GM12891 (cell line): ENCODE data around the gene KSR1.

Source experiments
- DNase-seq: peaks from one replicate; pipeline ENCODE4 v3.0.0; 2011; ENCODE audit warnings: low spot score; ENCODE audit not compliant: insufficient read length
- FAIRE-seq: peaks from 2 replicates; lab custom pipeline; 2011; peaks lifted over from hg19 to GRCh38; lab: Jason Lieb, UNC
- PAX5 ChIP-seq: IDR thresholded peaks from 2 replicates; pipeline ENCODE4 v1.6.1; 2011; ENCODE audit warnings: low read length, moderate library complexity, mild to moderate bottlenecking; ENCODE audit not compliant: insufficient read depth, severe bottlenecking
- POLR2A ChIP-seq: IDR thresholded peaks from 2 replicates; pipeline ENCODE4 v1.6.1; 2011; ENCODE audit warnings: low read depth, low read length, control low read depth
- POLR2AphosphoS5 ChIP-seq: IDR thresholded peaks from 2 replicates; pipeline ENCODE4 v1.6.1; 2011; ENCODE audit warnings: low read depth, low read length, control low read depth
- POU2F2 ChIP-seq: IDR thresholded peaks from 2 replicates; pipeline ENCODE4 v1.6.1; 2011; ENCODE audit warnings: low read depth, mild to moderate bottlenecking, control low read depth, low read length, moderate library complexity
- SPI1 ChIP-seq: IDR thresholded peaks from 2 replicates; pipeline ENCODE4 v1.6.1; 2011; ENCODE audit warnings: low read depth, low read length, control low read depth
- TAF1 ChIP-seq: IDR thresholded peaks from 2 replicates; pipeline ENCODE4 v1.6.1; 2011; ENCODE audit warnings: low read depth, low read length, control low read depth

KSR1 gene

DNA sequence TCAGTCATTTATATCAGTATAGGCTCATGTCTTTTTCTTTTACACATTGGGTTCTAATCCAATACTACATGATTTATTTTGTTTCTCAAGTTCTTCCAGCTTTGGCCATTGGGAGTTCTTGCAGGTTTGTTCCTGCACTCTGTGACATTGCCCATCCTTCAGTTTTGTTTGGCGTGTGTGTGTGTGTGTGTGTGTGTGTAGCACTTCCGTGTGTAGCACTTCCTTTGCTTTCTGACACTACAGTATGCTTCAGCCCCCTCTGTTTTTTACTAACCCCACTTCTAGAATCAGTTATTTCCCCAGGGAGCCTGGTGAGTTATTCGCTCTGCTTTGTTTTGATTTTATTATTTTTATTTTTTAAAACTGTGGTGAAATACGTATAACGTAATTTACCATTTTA, 99.1 kb downstream of the KSR1 start:
- TF ChIP-seq SPI1 (peak; percentile 36; the same call in 1 of the 2 replicates), POLR2AphosphoS5 (no peak)
- DNase-seq, result no peak
- peak; percentile 85 for FAIRE-seq

DNA sequence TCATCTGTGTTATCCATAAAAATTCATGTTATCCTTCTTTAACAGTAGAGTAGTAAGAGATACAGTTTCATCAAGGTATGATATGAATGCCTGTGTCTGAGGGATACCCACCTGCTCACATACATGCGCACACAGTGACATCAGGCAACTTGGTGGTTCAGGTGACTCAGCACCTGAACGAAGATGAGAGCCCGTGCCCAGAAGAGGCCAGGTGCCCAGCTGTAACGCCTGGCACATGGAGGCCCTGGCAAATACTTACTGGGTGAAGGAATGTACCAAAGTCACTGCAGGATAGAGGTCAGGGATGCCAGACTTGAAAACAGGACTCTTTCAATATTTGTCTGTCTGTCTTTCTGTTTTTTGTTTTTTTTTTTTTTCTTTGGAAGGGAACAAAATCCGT, 102.1 kb downstream of the KSR1 start:
- TF ChIP-seq POU2F2 (no peak), SPI1 (no peak), TAF1 (no peak), PAX5 (no peak), POLR2A (no peak), POLR2AphosphoS5 (no peak)
- DNase-seq, result no peak
- no peak for FAIRE-seq

- DNase-seq (no peak), FAIRE-seq (no peak)
- TF ChIP-seq PAX5 (no peak), POLR2AphosphoS5 (no peak), POU2F2 (no peak), SPI1 (no peak)
Measured at GRCh38 chr17:27558842-27559505, 102.7 kb downstream of the KSR1 start.

- no peak for DNase-seq
- TF ChIP-seq TAF1, result no peak
- no peak for TF ChIP-seq POLR2A
- TF ChIP-seq SPI1, result peak; percentile 65
- no peak for FAIRE-seq
Measured at GRCh38 chr17:27559506-27560481, 103.5 kb downstream of the KSR1 start.

GRCh38 chr17:27560668-27561067, 104.4 kb downstream of the KSR1 start:
- FAIRE-seq (no peak), DNase-seq (no peak)
- TF ChIP-seq SPI1, result no peak
- TF ChIP-seq PAX5, result no peak
- TF ChIP-seq TAF1, result no peak
- TF ChIP-seq POLR2AphosphoS5, result no peak
- TF ChIP-seq POLR2A, result no peak
- no peak for TF ChIP-seq POU2F2

- TF ChIP-seq POLR2AphosphoS5 (no peak), TAF1 (no peak), POLR2A (no peak), POU2F2 (no peak), SPI1 (no peak), PAX5 (no peak)
- DNase-seq, result no peak
- FAIRE-seq, result no peak
Measured at GRCh38 chr17:27562777-27563455, 106.7 kb downstream of the KSR1 start.

DNA sequence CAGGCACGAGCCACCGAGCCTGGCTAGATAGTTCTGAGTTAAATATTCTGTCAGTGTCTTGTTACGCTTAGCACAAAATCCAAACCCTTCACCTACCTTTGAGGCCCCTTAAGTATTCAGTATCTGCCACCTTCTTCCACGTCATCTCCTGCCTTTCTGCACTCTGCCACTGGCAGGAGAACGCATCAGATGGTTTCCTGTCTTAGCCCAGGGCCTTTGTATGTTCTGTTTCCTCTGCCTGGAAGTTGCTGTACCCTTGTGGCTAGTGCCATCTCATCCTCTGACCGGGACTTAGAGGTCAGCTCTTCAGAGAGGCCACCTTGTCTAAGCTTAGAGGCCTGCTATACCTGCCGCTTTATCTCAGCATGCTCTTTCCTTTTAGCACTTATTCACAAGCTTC, 107.3 kb downstream of the KSR1 start:
- DNase-seq (no peak), FAIRE-seq (no peak)
- TF ChIP-seq PAX5 (no peak), POU2F2 (no peak)

DNA sequence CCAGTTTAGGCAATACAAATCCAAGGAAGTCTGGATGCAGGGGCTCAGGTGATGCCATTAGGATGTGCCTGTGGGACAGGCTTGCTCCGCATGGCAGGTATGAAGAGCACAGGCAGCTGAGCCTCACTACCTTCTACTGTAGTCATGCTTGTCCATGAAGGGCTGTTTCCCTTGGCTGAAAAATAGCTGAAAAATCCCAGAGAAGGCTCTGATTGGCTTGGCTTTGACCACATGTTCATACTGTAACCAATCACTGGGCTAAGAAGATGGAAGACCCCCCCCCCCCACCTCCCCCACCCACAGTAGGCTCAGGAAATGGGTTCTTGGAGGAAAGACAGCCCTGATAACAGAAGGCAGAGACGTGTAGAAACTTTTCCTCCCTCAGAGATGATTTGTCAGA, 108.2 kb downstream of the KSR1 start:
- TF ChIP-seq POU2F2 (no peak), POLR2A (no peak), TAF1 (no peak), SPI1 (no peak), POLR2AphosphoS5 (no peak), PAX5 (no peak)
- FAIRE-seq (no peak), DNase-seq (no peak)

DNA sequence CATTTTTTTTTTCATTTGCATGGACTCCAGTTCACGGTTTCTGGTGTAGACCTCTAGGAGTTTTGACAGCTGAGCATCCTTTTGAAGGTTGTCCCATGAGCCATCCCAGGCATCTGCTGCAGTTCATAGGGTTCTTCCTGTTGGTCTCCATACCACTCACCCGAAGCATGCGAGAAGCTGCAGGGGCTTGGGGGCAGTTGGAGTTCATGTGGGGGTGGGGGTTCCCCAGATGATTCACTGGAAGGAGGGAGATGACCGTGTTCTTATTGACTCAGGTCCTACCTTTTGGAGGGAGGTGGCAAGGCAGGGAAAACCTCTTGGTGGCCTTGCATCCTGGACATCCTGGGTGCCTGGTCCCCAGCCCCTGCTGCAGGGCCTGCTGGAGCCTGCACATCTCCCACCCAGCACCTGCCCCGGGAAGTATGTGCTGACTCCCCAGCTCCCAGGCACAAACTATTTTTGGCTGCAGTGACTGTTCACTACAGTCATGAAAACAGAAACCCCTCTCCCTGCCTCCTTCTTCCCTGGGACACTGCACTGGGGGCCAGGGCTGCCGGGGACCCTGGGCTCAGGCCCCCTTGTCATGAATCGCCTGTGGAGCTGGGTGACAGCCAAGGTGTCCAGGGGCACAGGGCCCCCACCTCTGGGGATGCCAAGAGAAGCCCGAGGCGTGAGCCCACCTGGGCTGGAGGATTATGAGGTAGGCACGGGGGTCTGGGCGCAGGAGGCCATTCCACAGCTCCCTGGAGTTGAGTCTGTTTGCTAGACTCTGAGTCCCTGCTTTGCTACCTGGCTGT, 109.8 kb downstream of the KSR1 start:
- no peak for DNase-seq
- no peak for FAIRE-seq
- TF ChIP-seq SPI1, result no peak
- TF ChIP-seq PAX5, result no peak
- no peak for TF ChIP-seq POLR2AphosphoS5
- TF ChIP-seq TAF1, result no peak
- TF ChIP-seq POU2F2, result no peak
- TF ChIP-seq POLR2A, result no peak
